HepG2 (cell line): ENCODE measurements around the gene TNNT3.

Experiments used
- NBN ChIP-seq: fragments of 450-650 bp; conservative IDR thresholded peaks from 2 replicates; pipeline ENCODE4 v1.6.1; 2017
- ZFP36L1 ChIP-seq: sonication (generic); formaldehyde crosslinking; IDR thresholded peaks from 2 replicates; pipeline ENCODE4 v1.8.0; 2022; ENCODE audit warnings: mild to moderate bottlenecking, missing genetic modification reagents, moderate library complexity
- ZNF350 ChIP-seq: sonication (generic); formaldehyde crosslinking; IDR thresholded peaks from 2 replicates; pipeline ENCODE4 v1.4.0; 2020; ENCODE audit warnings: mild to moderate bottlenecking, low read depth, missing genetic modification reagents, borderline replicate concordance
- ZNF430 ChIP-seq: sonication (generic); formaldehyde crosslinking; IDR thresholded peaks from 2 replicates; pipeline ENCODE4 v1.9.0; 2021; ENCODE audit warnings: mild to moderate bottlenecking, missing genetic modification reagents
- ZNF484 ChIP-seq: sonication (generic); formaldehyde crosslinking; IDR thresholded peaks from 2 replicates; pipeline ENCODE4 v1.5.1; 2020; ENCODE audit warnings: mild to moderate bottlenecking, low read depth, missing genetic modification reagents, borderline replicate concordance

DNA sequence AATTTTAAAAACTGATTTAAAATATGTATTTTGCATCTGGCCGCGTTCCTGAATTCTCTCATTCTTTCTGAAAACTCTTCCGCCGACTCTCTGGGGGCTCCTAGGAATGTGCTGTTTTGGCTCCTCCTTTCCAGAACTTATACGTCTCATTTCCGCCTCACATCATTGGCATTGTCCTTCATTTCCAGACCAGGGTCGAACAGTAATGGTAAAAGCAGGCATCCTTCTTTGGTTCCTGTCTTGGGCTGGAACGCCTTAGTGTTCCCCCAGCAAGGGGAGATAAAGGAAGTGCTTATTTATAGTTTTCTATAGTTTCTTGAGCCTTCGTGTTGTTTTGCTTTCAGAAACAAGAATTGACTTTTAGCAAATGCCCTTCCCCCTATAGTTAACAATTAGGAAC is 10.9 kb upstream of the TNNT3 start:
- TF ChIP-seq ZNF430 (CRISPR knock-in tag) (no peak), ZNF350 (CRISPR knock-in tag) (no peak), ZFP36L1 (CRISPR knock-in tag) (no peak), NBN (no peak), ZNF484 (CRISPR knock-in tag) (no peak)
